HG02981 (cell line): ENCODE measurements around the gene APOA4.

Source experiments
- ATAC-seq: cut with Tn5 transposase; IDR thresholded peaks from one replicate; pipeline ENCODE4 v1.9.1; 2021; ENCODE audit warnings: mild to moderate bottlenecking, moderate library complexity; ENCODE audit not compliant: unreplicated experiment

The APOA4 gene

DNA sequence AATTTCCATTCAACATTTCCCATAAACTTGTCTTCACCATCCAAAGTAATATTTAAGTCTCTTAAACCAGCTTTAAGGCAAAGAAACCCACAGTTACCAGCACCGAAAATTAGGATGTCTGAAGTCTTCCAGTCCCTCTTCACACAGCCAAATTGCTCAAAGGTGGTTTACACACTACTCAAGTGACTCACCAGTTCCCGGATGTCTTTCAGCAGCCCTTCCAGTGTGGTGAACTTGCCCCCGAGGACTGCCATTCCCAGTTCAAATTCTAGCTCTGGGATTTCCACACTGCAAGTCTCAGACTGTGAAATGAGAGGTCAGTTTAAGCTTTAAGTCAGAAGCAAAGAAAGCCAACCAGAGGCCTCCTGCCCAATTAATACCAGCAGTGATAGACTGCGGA is 40.4 kb downstream of the APOA4 start:
- ATAC-seq = no peak

DNA sequence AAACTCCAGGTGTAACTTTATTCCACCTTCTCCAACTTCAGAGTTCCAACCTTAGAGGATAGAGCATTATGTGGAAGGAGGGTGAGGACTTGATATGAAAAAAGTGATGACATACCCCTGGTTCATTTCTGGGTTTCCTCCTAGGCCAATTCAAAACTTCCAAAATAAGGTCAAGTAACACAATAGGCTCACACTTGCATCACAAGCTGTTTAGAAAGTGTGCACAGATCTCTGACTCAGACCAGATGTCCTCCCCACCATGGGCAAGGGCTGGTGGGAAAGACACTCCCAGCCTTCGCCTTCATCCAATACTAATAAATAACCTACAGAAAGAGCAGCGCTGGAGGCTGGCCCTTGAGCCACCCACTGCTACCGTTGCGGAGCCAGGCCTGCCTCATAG is 44.5 kb downstream of the APOA4 start:
- no peak for ATAC-seq

GRCh38 chr11:116777056-116777455 is 46.0 kb downstream of the APOA4 start:
- ATAC-seq = no peak

GRCh38 chr11:116776522-116776984 is 46.6 kb downstream of the APOA4 start:
- ATAC-seq = no peak

- ATAC-seq = no peak
These were observed 47.1 kb downstream of the APOA4 start for GRCh38 chr11:116775975-116776374.

GRCh38 chr11:116774661-116775060 is 48.4 kb downstream of the APOA4 start:
- ATAC-seq = no peak

GRCh38 chr11:116773203-116774097 is 49.7 kb downstream of the APOA4 start:
- peak; percentile 26 for ATAC-seq

- peak; percentile 85 for ATAC-seq
These were observed 50.5 kb downstream of the APOA4 start, which contains the start of gene BUD13 for GRCh38 chr11:116772443-116773202. BUD13 (minus strand) TSS chr11:116772987; CDS start chr11:116772964, 23 bp downstream.

GRCh38 chr11:116771935-116772334 is 51.2 kb downstream of the APOA4 start:
- no peak for ATAC-seq
